VCaP (cell line): Measurements from ENCODE around the gene CISD3.

Source experiments
- H3K27ac ChIP-seq: fragments of 450-650 bp; 2 replicates; pipeline ENCODE4 v1.5.1; 2017
- CTCF ChIP-seq: fragments of 450-650 bp; conservative IDR thresholded peaks from 2 replicates; pipeline ENCODE4 v1.5.1; 2017; ENCODE audit warnings: mild to moderate bottlenecking, moderate library complexity

Gene CISD3

GRCh38 chr17:38709864-38710603, 20.1 kb upstream of the CISD3 start:
- no peak for TF ChIP-seq CTCF
- no peak overlapping the region for H3K27ac ChIP-seq

- H3K27ac ChIP-seq: no peak overlapping the region
- no peak for TF ChIP-seq CTCF
Observed at GRCh38 chr17:38710604-38710962, 19.6 kb upstream of the CISD3 start.

DNA sequence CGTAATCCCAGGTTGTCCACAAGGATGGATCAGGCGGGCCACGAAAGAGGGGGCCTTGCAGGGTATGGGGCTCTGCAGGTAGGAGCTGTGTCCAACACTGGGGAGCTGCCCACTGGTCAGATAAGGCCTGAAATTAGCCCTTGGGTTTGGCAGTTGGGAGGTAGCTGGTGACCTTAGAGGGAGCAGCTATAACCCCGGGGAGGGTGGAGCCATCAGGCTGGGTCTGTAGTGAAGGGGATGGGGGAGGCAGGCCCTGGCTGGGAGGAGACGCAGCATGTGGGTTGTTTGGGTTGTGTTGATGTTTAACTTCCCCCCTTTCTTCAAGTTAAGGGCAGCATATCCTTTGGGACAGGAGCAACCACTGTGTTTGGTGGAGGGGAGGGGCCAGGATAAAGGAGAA, 19.2 kb upstream of the CISD3 start:
- TF ChIP-seq CTCF: no peak
- no peak overlapping the region for H3K27ac ChIP-seq

- TF ChIP-seq CTCF: no peak
Observed at GRCh38 chr17:38711792-38712571, 18.2 kb upstream of the CISD3 start.

GRCh38 chr17:38712593-38712992, 17.5 kb upstream of the CISD3 start:
- no peak for TF ChIP-seq CTCF
- no peak overlapping the region for H3K27ac ChIP-seq

More at GRCh38 chr17:38711792-38712571, 18.2 kb upstream of the CISD3 start:
- no peak overlapping the region for H3K27ac ChIP-seq

- no peak for TF ChIP-seq CTCF
- no peak overlapping the region for H3K27ac ChIP-seq
Observed at GRCh38 chr17:38713456-38714075, 16.6 kb upstream of the CISD3 start.

- TF ChIP-seq CTCF: no peak
- H3K27ac ChIP-seq: no peak overlapping the region
Observed at GRCh38 chr17:38715216-38715943, 14.8 kb upstream of the CISD3 start.
